HCT116 (cell line): ENCODE results near the gene SLC7A10. TPM values are rescaled to one million over a fixed set of nuclear protein-coding genes. Genes with fewer than 3 reads are reported as not detected.
A peak's percentile ranks its signal among the peaks of the same experiment; 100 is the strongest.

ENCODE experiments used
- ATAC-seq: fragments of 200-7000 bp; cut with Tn5 transposase; 2 replicates; pipeline ENCODE4 v1.9.1; 2020; ENCODE audit warnings: mild to moderate bottlenecking, moderate library complexity
- BruUV-seq: library from RNA; stranded (reverse); fragments of 400-500 nt; replicated peaks from 2 replicates; lab custom pipeline; 2021; lab: Mats Ljungman, UMichigan
- CTCF ChIA-PET: fragments of 300-600 bp; sonication (Branson Sonifier 250); formaldehyde crosslinking; loops from one replicate; lab custom pipeline; 2021; ENCODE audit warnings: antibody characterized with exemption; lab: Charles Lee
- POLR2A ChIA-PET: fragments of 300-600, 350-600 bp; sonication (Branson Sonifier 250); formaldehyde crosslinking; loops from one replicate; lab custom pipeline; 2021; ENCODE audit warnings: antibody characterized with exemption; lab: Charles Lee
- RAD21 ChIA-PET, 2 experiments: fragments of 300-600 bp; sonication (Branson Sonifier 250); formaldehyde crosslinking; loops; one replicate each; lab custom pipeline; 2023; ENCODE audit warnings: low total read pairs in 2 of 2; ENCODE audit not compliant: uncharacterized antibody in 2 of 2, unreplicated experiment in 2 of 2, low non-redundant PET in 1 of 2; lab: Charles Lee
- DNase-seq: peaks from one replicate; pipeline ENCODE4 v3.0.0-alpha.2; 2010; ENCODE audit warnings: low read depth, low spot score
- H2AFZ ChIP-seq: fragments of 200-600 bp; shearing (Covaris generic), sonication (generic); 2 replicates; pipeline ENCODE4 v1.6.1; 2017; ENCODE audit warnings: low read depth, mixed run types, mixed read lengths, antibody characterized with exemption, low read length; ENCODE audit not compliant: poor library complexity, severe bottlenecking
- H3K27ac ChIP-seq: 2 replicates; pipeline ENCODE4 v1.5.1; 2012; ENCODE audit warnings: low read depth, low read length
- H3K27me3 ChIP-seq: fragments of 200-600 bp; sonication (generic); 2 replicates; pipeline ENCODE4 v1.6.1; 2016; ENCODE audit warnings: mixed run types, low read length, mixed read lengths; ENCODE audit not compliant: insufficient read depth
- H3K36me3 ChIP-seq, 2 experiments: fragments of 200-500 bp in 1 of 2; fragments of 200-600 bp in 1 of 2; sonication (Bioruptor generic) in 1 of 2; sonication (generic) in 1 of 2; 2 replicates each; pipeline versions ENCODE4 v1.5.1 to v1.6.1; 2014 to 2016; ENCODE audit warnings: low read length in 2 of 2, inconsistent platforms in 1 of 2, mixed read lengths in 1 of 2, mixed run types in 1 of 2; ENCODE audit not compliant: insufficient read depth in 2 of 2, control insufficient read depth in 1 of 2
- H3K4me1 ChIP-seq, 2 experiments: fragments of 200-600 bp in 1 of 2; sonication (generic) in 1 of 2; 2 replicates each; pipeline versions ENCODE4 v1.5.1 to v1.6.1; 2012 to 2017; ENCODE audit warnings: low read length in 2 of 2, inconsistent platforms in 1 of 2, mild to moderate bottlenecking in 1 of 2, mixed read lengths in 1 of 2, mixed run types in 1 of 2, moderate library complexity in 1 of 2; ENCODE audit not compliant: insufficient read depth in 2 of 2, control insufficient read depth in 1 of 2
- H3K4me2 ChIP-seq: fragments of 200-600 bp; sonication (generic); 2 replicates; pipeline ENCODE4 v1.6.1; 2017; ENCODE audit warnings: mixed run types, low read length, mixed read lengths
- H3K4me3 ChIP-seq, 2 experiments: fragments of 200-600 bp in 1 of 2; sonication (generic) in 1 of 2; replicated peaks in 1 of 2; 2 replicates each; pipeline ENCODE4 v1.5.1; 2011 to 2016; ENCODE audit warnings: low read length in 2 of 2, control low read depth in 1 of 2, low read depth in 1 of 2, mild to moderate bottlenecking in 1 of 2, mixed read lengths in 1 of 2, mixed run types in 1 of 2
- H3K79me2 ChIP-seq: fragments of 200-600 bp; sonication (generic); 2 replicates; pipeline ENCODE4 v1.6.1; 2017; ENCODE audit warnings: mild to moderate bottlenecking, mixed run types, low read length, moderate library complexity, mixed read lengths; ENCODE audit not compliant: insufficient read depth
- H3K9ac ChIP-seq: fragments of 200-600 bp; sonication (generic); 2 replicates; pipeline ENCODE4 v1.6.1; 2016; ENCODE audit warnings: low read length, mixed read lengths
- H3K9me2 ChIP-seq: fragments of 200-600 bp; sonication (generic), shearing (Covaris generic); 2 replicates; pipeline ENCODE4 v1.6.1; 2017; ENCODE audit warnings: mixed run types, mild to moderate bottlenecking, moderate library complexity; ENCODE audit not compliant: insufficient read depth
- H3K9me3 ChIP-seq, 2 experiments: fragments of 200-500 bp in 1 of 2; fragments of 200-600 bp in 1 of 2; sonication (Bioruptor generic) in 1 of 2; sonication (generic) in 1 of 2; 2 replicates each; pipeline ENCODE4 v1.6.1; 2014 to 2017; ENCODE audit warnings: low read length in 2 of 2, mixed read lengths in 2 of 2, inconsistent platforms in 1 of 2, low read depth in 1 of 2, mild to moderate bottlenecking in 1 of 2, mixed run types in 1 of 2, moderate library complexity in 1 of 2; ENCODE audit not compliant: control insufficient read depth in 1 of 2, insufficient read depth in 1 of 2
- H4K20me1 ChIP-seq: fragments of 200-600 bp; sonication (generic), shearing (Covaris generic); 2 replicates; pipeline ENCODE4 v1.6.1; 2017; ENCODE audit warnings: mixed run types, mild to moderate bottlenecking, moderate library complexity; ENCODE audit not compliant: insufficient read depth
- ATF3 ChIP-seq: IDR thresholded peaks from 2 replicates; pipeline ENCODE4 v1.6.1; 2012
- CEBPB ChIP-seq: IDR thresholded peaks from 2 replicates; pipeline ENCODE4 v1.6.1; 2012; ENCODE audit warnings: low read depth
- FOSL1 ChIP-seq: IDR thresholded peaks from 2 replicates; pipeline ENCODE4 v1.6.1; 2012; ENCODE audit warnings: low read depth
- REST ChIP-seq: IDR thresholded peaks from 2 replicates; pipeline ENCODE4 v1.6.1; 2012; ENCODE audit warnings: low read depth
- SIN3A ChIP-seq: IDR thresholded peaks from 2 replicates; pipeline ENCODE4 v1.6.1; 2012; ENCODE audit warnings: low read depth
- TCF7L2 ChIP-seq: IDR thresholded peaks from 2 replicates; pipeline ENCODE4 v1.7.0; 2011; ENCODE audit warnings: borderline replicate concordance, inconsistent platforms; ENCODE audit not compliant: insufficient read depth, insufficient read length; ENCODE audit errors: extremely low read depth
- YY1 ChIP-seq: IDR thresholded peaks from 2 replicates; pipeline ENCODE4 v1.6.1; 2011; ENCODE audit warnings: low read length, low read depth, moderate library complexity, mild to moderate bottlenecking; ENCODE audit not compliant: insufficient replicate concordance; ENCODE audit errors: extremely low read depth
- intact Hi-C: fragments of 100-400 bp; cut with micrococcal nuclease; formaldehyde crosslinking; loops from 2 replicates; pipeline ENCODE4 v1.10.0; 2022
- total RNA-seq: library from RNA; stranded (reverse); gene quantifications from one replicate; pipeline ENCODE4 v1.2.1, GENCODE V29; 2021; ENCODE audit not compliant: unreplicated experiment

The SLC7A10 gene
- total RNA-seq, 1 experiment from 2014 or later: 0.25 TPM

GRCh38 chr19:33171916-33172359 lies 53.7 kb downstream of the SLC7A10 start (continued):
- TF ChIP-seq ATF3 (no peak), TCF7L2 (no peak), SIN3A (no peak)
- TF ChIP-seq, all 23 proteins: peak for 0

- H3K36me3 ChIP-seq: no peaks in the 10 kb centered on the region
- ChIA-PET POLR2A (no interaction called here), RAD21 (no interaction called here), CTCF (no interaction called here)
- peaks cover 15 to 28% of the 10 kb centered on the region in 2 experiments; a peak in 3 of 4 replicates for H3K4me1 ChIP-seq
- peak overlapping the region; percentile 41; the same call in 1 of the 2 replicates for H3K4me2 ChIP-seq
- BruUV-seq: no TSS peak
- H3K9me2 ChIP-seq: no peaks in the 10 kb centered on the region
- intact Hi-C loops: loop anchor here (10.0 kb wide), 1 partner anchor 1183 kb away; no protein-coding TSS in a partner anchor
- 0 out of 2 replicates have a peak, but pooled peaks cover 3% of the 10 kb centered on the region for H3K79me2 ChIP-seq
- H3K27me3 ChIP-seq: no peaks in the 10 kb centered on the region
- H3K27ac ChIP-seq: no peak overlapping the region
- no peak overlapping the region for H3K9ac ChIP-seq
- TF ChIP-seq CEBPB (no peak), FOSL1 (no peak), YY1 (no peak), REST (no peak)
- H3K9me3 ChIP-seq: no peaks in the 10 kb centered on the region
- no peak overlapping the region for H2AFZ ChIP-seq
- no peak overlapping the region for H3K4me3 ChIP-seq
- DNase-seq: no peak
- H4K20me1 ChIP-seq: no peaks in the 10 kb centered on the region
- no peak for ATAC-seq
These were observed 54.3 kb downstream of the SLC7A10 start for GRCh38 chr19:33171222-33171795.
